ENCODE data around the gene C1orf198. TPM values are rescaled to one million over a fixed set of nuclear protein-coding genes. Genes with fewer than 3 reads are reported as not detected.

Gene C1orf198
- polyA plus RNA-seq, 1 donor (not counting 4 experiments of a cell fraction or from before 2014, with no cell fraction given): 6.8 TPM

DNA sequence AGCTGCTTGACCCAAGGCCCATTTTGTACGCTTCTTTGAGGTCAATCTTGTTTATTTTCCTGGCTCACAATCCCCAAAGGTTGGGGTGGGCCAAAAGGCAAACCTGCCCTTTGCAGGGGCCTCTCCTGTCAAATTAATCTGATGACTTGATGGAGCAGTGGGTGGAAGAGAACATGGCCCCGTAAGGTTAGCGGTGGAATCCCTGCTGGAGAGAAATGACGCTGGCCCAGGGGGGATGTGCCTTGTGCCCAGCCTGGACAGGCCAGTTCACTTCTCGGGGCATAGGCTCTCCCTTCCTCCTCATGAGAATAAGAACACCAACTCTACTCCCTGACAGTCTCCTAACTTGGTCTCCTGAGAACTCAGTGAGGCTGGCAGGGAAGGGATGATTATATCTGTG is 40.5 kb downstream of the C1orf198 start:
- no peak overlapping the region for H3K27ac ChIP-seq (ENCODE audit: control insufficient read depth, insufficient read depth, low read length)
- H2AFZ ChIP-seq (ENCODE audit: control insufficient read depth, low read length): no peak overlapping the region
- H3K27me3 ChIP-seq (ENCODE audit: control insufficient read depth, extremely low read depth, insufficient read depth, low read length): no peaks in the 10 kb centered on the region
- DNase-seq (ENCODE audit: low read depth, low spot score): no peak
- H3K9me3 ChIP-seq (ENCODE audit: control insufficient read depth, low read depth, low read length): no peaks in the 10 kb centered on the region
- no peak overlapping the region for H3K9ac ChIP-seq (ENCODE audit: control insufficient read depth, extremely low read depth, insufficient read depth, low read length)
- no peaks in the 10 kb centered on the region for H4K20me1 ChIP-seq (ENCODE audit: control insufficient read depth, extremely low read depth, insufficient read depth, low read length)
- dilution Hi-C loops (cut with MboI; ENCODE audit: extremely low pct_ligation_motif_present, low sequenced_read_pairs): no loop called here
- TF ChIP-seq, protein P1, sequence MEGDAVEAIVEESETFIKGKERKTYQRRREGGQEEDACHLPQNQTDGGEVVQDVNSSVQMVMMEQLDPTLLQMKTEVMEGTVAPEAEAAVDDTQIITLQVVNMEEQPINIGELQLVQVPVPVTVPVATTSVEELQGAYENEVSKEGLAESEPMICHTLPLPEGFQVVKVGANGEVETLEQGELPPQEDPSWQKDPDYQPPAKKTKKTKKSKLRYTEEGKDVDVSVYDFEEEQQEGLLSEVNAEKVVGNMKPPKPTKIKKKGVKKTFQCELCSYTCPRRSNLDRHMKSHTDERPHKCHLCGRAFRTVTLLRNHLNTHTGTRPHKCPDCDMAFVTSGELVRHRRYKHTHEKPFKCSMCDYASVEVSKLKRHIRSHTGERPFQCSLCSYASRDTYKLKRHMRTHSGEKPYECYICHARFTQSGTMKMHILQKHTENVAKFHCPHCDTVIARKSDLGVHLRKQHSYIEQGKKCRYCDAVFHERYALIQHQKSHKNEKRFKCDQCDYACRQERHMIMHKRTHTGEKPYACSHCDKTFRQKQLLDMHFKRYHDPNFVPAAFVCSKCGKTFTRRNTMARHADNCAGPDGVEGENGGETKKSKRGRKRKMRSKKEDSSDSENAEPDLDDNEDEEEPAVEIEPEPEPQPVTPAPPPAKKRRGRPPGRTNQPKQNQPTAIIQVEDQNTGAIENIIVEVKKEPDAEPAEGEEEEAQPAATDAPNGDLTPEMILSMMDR (optimal IDR thresholded peaks at IDR 0.05 in 1 of 3, IDR thresholded peaks at IDR 0.05 in 1 of 3, conservative IDR thresholded peaks at IDR 0.05 in 1 of 3; ENCODE audit: extremely low read depth in 1 of 3, insufficient read depth in 2 of 3, low read length in 3 of 3): no peak
- no peak for TF ChIP-seq EZH2 (IDR thresholded peaks at IDR 0.05; ENCODE audit: low read length)
- H3K4me1 ChIP-seq (ENCODE audit: control insufficient read depth, extremely low read depth, insufficient read depth, low read length): peaks cover 4% of the 10 kb centered on the region
- FAIRE-seq: no peak
- no peaks in the 10 kb centered on the region for H3K79me2 ChIP-seq (ENCODE audit: control insufficient read depth, insufficient read depth, low read length)
- no peak overlapping the region for H3K4me2 ChIP-seq (ENCODE audit: control insufficient read depth, extremely low read depth, insufficient read depth, low read depth, low read length)
- no peaks in the 10 kb centered on the region for H3K36me3 ChIP-seq (ENCODE audit: control insufficient read depth in 2 of 2, extremely low read depth in 1 of 2, insufficient read depth in 2 of 2, low read length in 2 of 2)
- H3K4me3 ChIP-seq (ENCODE audit: control insufficient read depth in 2 of 3, extremely low read depth in 1 of 3, insufficient read depth in 2 of 3, low read depth in 1 of 3, low read length in 3 of 3): no peak overlapping the region
- H3K9me1 ChIP-seq (ENCODE audit: control insufficient read depth, extremely low read depth, insufficient read depth, low read length): no peaks in the 10 kb centered on the region

DNA sequence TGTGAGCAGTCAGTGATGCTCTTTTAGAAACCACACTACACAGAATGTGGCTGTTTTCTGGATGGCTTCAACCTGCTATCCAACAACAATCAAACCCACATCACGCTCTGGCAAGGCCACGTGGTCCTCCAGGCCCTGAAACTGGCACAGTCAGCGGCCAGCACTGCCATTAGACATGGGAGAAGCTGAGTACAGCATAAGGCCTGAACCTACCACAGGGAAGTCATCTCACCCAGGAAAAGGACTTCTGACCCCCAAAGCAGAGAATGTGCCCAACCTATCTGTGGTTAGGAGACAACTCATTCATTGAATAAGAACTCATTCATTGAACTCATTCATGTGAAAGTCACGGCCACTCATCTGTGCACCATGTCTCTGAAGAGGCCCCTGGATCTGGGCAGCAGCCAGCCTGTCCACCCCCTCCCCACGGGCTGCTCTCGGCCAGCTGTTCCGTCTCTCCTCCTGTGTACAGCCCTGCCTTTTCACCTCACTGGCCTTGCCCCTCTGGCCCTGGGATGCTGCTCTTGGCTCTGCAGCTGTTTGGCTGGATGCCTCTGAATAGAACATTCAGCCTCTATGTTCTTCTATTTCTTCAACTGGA is 41.1 kb downstream of the C1orf198 start:
- no peaks in the 10 kb centered on the region for H3K79me2 ChIP-seq (ENCODE audit: control insufficient read depth, insufficient read depth, low read length)
- no peak overlapping the region for H3K4me2 ChIP-seq (ENCODE audit: control insufficient read depth, extremely low read depth, insufficient read depth, low read depth, low read length)
- no peaks in the 10 kb centered on the region for H3K9me1 ChIP-seq (ENCODE audit: control insufficient read depth, extremely low read depth, insufficient read depth, low read length)
- dilution Hi-C loops (cut with MboI; ENCODE audit: extremely low pct_ligation_motif_present, low sequenced_read_pairs): no loop called here
- TF ChIP-seq, protein P1 (optimal IDR thresholded peaks at IDR 0.05 in 1 of 3, IDR thresholded peaks at IDR 0.05 in 1 of 3, conservative IDR thresholded peaks at IDR 0.05 in 1 of 3; ENCODE audit: extremely low read depth in 1 of 3, insufficient read depth in 2 of 3, low read length in 3 of 3): no peak
- TF ChIP-seq EZH2 (IDR thresholded peaks at IDR 0.05; ENCODE audit: low read length): no peak
- no peak overlapping the region for H3K4me3 ChIP-seq (ENCODE audit: control insufficient read depth in 2 of 3, extremely low read depth in 1 of 3, insufficient read depth in 2 of 3, low read depth in 1 of 3, low read length in 3 of 3)
- H4K20me1 ChIP-seq (ENCODE audit: control insufficient read depth, extremely low read depth, insufficient read depth, low read length): no peaks in the 10 kb centered on the region
- H3K4me1 ChIP-seq (ENCODE audit: control insufficient read depth, extremely low read depth, insufficient read depth, low read length): peaks cover 4% of the 10 kb centered on the region
- no peak overlapping the region for H2AFZ ChIP-seq (ENCODE audit: control insufficient read depth, low read length)
- no peak overlapping the region for H3K27ac ChIP-seq (ENCODE audit: control insufficient read depth, insufficient read depth, low read length)
- H3K9me3 ChIP-seq (ENCODE audit: control insufficient read depth, low read depth, low read length): no peaks in the 10 kb centered on the region
- FAIRE-seq (no peak), DNase-seq (ENCODE audit: low read depth, low spot score) (no peak)
- H3K36me3 ChIP-seq (ENCODE audit: control insufficient read depth in 2 of 2, extremely low read depth in 1 of 2, insufficient read depth in 2 of 2, low read length in 2 of 2): no peaks in the 10 kb centered on the region
- no peaks in the 10 kb centered on the region for H3K27me3 ChIP-seq (ENCODE audit: control insufficient read depth, extremely low read depth, insufficient read depth, low read length)
- no peak overlapping the region for H3K9ac ChIP-seq (ENCODE audit: control insufficient read depth, extremely low read depth, insufficient read depth, low read length)

Data from keratinocyte (primary cell).